Effector memory CD4-positive, alpha-beta T cell (primary cell): ENCODE data around the gene SMYD1.

Experiments used
- DNase-seq, 3 donors: peaks; one replicate each; pipeline ENCODE4 v3.0.0-alpha.2; 2020
- H3K27ac ChIP-seq: 2 replicates; pipeline ENCODE4 v1.7.0; 2013; ENCODE audit warnings: mild to moderate bottlenecking, low read length, moderate library complexity; ENCODE audit not compliant: insufficient read depth, poor library complexity, severe bottlenecking
- H3K27me3 ChIP-seq: replicated peaks from 2 replicates; pipeline ENCODE4 v1.7.0; 2013; ENCODE audit warnings: mild to moderate bottlenecking, low read length; ENCODE audit not compliant: insufficient read depth, control insufficient read depth, poor library complexity, severe bottlenecking
- H3K36me3 ChIP-seq: 2 replicates; pipeline ENCODE4 v1.7.0; 2013; ENCODE audit warnings: mild to moderate bottlenecking, low read length, moderate library complexity; ENCODE audit not compliant: control insufficient read depth, insufficient read depth
- H3K4me1 ChIP-seq: 2 replicates; pipeline ENCODE4 v1.7.0; 2013; ENCODE audit warnings: low read length, mild to moderate bottlenecking; ENCODE audit not compliant: control insufficient read depth, insufficient read depth, poor library complexity, severe bottlenecking
- H3K4me3 ChIP-seq: 2 replicates; pipeline ENCODE4 v1.7.0; 2013; ENCODE audit warnings: low read length, low read depth, mild to moderate bottlenecking; ENCODE audit not compliant: insufficient read depth, poor library complexity, severe bottlenecking
- H3K9me3 ChIP-seq: 2 replicates; pipeline ENCODE4 v1.7.0; 2013; ENCODE audit warnings: mild to moderate bottlenecking, low read length, moderate library complexity; ENCODE audit not compliant: control insufficient read depth

Gene SMYD1

GRCh38 chr2:88137833-88138232 lies 70.2 kb downstream of the SMYD1 start:
- Histone ChIP-seq H3K4me1 (no peaks in the 10 kb centered on the region), H3K27ac (no peak overlapping the region), H3K9me3 (no peaks in the 10 kb centered on the region), H3K4me3 (no peak overlapping the region), H3K36me3 (no peaks in the 10 kb centered on the region), H3K27me3 (no peaks in the 10 kb centered on the region)
- DNase-seq, result no peak

DNA sequence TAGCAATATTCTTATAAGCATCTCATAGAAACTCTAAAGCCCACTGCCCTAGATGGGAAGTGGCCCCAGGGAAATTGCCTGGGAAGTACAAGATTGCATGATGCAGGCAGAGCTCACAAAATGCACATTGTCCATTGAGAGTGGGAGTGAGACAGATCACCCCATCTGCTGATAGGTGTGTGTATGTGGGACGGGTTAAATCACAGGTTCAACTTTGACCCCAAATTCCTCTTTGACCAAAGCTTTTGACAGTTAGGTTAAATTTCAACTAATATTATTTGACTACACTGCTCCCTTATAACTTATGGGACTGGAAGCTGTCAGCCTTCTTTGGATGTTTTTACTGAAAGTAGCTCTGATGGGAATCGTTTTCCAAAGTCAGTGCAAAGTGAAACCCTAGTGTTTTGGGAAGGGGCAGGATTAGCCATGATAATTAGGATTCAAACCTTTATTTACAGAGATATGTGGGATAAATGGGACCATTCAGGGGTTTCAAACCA lies 71.6 kb downstream of the SMYD1 start:
- H3K27ac ChIP-seq, result no peak overlapping the region
- no peaks in the 10 kb centered on the region for H3K36me3 ChIP-seq
- no peak for DNase-seq
- no peaks in the 10 kb centered on the region for H3K4me1 ChIP-seq
- H3K27me3 ChIP-seq, result no peaks in the 10 kb centered on the region
- no peak overlapping the region for H3K4me3 ChIP-seq
- H3K9me3 ChIP-seq, result no peaks in the 10 kb centered on the region

DNA sequence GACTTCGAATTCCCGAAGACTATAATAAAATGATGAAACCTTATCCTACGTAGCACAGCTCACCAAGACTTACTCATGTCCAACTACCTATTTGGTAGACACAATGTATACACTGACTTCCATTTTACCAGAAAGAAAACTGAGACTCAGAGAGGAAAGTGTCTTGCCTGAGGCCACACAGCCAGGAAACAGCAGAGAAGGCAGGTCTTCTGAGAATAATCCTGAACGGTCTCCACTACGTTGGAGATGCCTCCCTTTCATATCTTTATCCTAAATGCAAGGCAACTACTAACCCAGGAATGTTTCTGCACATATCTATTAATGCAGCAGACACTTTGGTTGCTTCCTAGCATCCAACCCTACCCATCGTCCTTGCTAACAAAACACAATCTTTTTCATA lies 72.2 kb downstream of the SMYD1 start:
- DNase-seq, result no peak
- Histone ChIP-seq H3K27ac (no peak overlapping the region), H3K4me1 (no peaks in the 10 kb centered on the region), H3K36me3 (no peaks in the 10 kb centered on the region), H3K27me3 (no peaks in the 10 kb centered on the region), H3K4me3 (no peak overlapping the region), H3K9me3 (no peaks in the 10 kb centered on the region)

DNA sequence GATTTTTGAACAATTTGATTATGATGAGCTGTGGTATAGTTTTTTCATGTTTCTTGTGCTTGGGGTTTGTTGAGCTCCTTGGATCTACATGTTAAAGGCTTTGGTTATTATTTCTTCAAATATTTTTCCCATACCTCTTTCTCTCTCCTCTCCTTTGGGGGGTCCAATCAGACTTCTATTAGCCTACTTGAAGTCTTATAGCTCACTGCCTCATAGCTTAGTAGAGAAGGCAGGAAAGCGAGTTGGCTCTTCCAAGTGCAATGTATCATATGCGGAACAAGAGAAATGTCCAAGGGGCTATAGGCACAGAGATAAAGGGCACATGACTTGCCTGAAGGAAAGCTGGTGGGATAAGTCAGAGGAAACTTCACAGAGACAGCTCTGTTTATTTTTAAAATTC lies 74.3 kb downstream of the SMYD1 start:
- Histone ChIP-seq H3K27ac (no peak overlapping the region), H3K27me3 (no peaks in the 10 kb centered on the region)

GRCh38 chr2:88144271-88144670 lies 76.6 kb downstream of the SMYD1 start:
- no peak overlapping the region for H3K27ac ChIP-seq
- no peak for DNase-seq

More for the DNA sequence above, 74.3 kb downstream of the SMYD1 start:
- Histone ChIP-seq H3K36me3 (no peaks in the 10 kb centered on the region), H3K9me3 (no peaks in the 10 kb centered on the region), H3K4me1 (no peaks in the 10 kb centered on the region), H3K4me3 (no peak overlapping the region)
- no peak for DNase-seq

GRCh38 chr2:88144914-88145497 lies 77.4 kb downstream of the SMYD1 start:
- Histone ChIP-seq H3K27me3 (no peaks in the 10 kb centered on the region), H3K4me1 (no peaks in the 10 kb centered on the region), H3K36me3 (no peaks in the 10 kb centered on the region), H3K4me3 (no peak overlapping the region), H3K27ac (no peak overlapping the region), H3K9me3 (no peaks in the 10 kb centered on the region)
- no peak for DNase-seq

More at GRCh38 chr2:88144271-88144670, 76.6 kb downstream of the SMYD1 start:
- H3K4me3 ChIP-seq, result no peak overlapping the region
- no peaks in the 10 kb centered on the region for H3K36me3 ChIP-seq
- H3K27me3 ChIP-seq, result no peaks in the 10 kb centered on the region
- no peaks in the 10 kb centered on the region for H3K9me3 ChIP-seq
- no peaks in the 10 kb centered on the region for H3K4me1 ChIP-seq

DNA sequence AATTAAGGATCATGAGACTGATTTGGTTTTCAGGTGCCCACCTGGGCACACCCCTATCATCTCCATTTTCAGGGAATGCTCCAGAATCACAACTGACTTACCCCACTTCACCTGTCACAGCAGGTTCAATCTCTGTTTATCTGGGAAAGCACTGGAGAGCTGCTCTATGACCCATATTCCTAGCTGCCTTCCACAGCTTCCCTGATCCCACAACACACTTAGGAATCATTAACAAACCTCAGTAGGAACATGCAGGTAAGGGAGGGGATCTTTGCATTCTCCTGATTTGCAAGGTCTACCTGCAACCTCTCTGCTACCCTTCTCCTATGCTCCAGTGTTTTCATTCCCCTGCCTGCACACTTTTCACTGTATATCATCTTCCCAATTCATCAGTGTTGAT lies 79.0 kb downstream of the SMYD1 start:
- Histone ChIP-seq H3K36me3 (no peaks in the 10 kb centered on the region), H3K4me3 (no peak overlapping the region), H3K4me1 (no peaks in the 10 kb centered on the region), H3K27ac (no peak overlapping the region), H3K9me3 (no peaks in the 10 kb centered on the region), H3K27me3 (no peaks in the 10 kb centered on the region)
- DNase-seq, result no peak

DNA sequence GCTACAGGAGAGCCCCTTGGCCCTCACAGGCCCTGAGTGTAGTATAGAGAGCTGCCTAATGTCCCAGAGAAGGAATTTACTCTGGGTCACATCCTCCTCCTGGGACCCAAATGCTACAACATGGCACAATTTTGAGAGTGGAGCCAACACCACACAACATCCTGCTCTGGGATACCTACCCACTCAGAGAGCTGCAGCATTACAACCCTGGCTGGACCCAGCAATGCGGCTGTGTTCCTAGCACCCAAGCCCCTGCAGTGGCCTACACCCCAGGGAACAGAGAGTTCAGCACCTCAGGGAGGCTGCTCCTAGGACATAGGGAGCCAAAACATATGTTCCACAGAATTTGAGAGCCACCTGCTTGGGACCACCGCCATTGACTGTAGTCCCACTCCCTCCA lies 79.5 kb downstream of the SMYD1 start:
- no peaks in the 10 kb centered on the region for H3K27me3 ChIP-seq
- no peaks in the 10 kb centered on the region for H3K9me3 ChIP-seq
- no peaks in the 10 kb centered on the region for H3K4me1 ChIP-seq
- no peak overlapping the region for H3K27ac ChIP-seq
- H3K4me3 ChIP-seq, result no peak overlapping the region
- no peak for DNase-seq
- H3K36me3 ChIP-seq, result no peaks in the 10 kb centered on the region

- Histone ChIP-seq H3K9me3 (no peaks in the 10 kb centered on the region), H3K27ac (no peak overlapping the region), H3K4me3 (no peak overlapping the region), H3K4me1 (no peaks in the 10 kb centered on the region), H3K27me3 (no peaks in the 10 kb centered on the region), H3K36me3 (no peaks in the 10 kb centered on the region)
- no peak for DNase-seq
Measured at GRCh38 chr2:88148929-88149438, 81.4 kb downstream of the SMYD1 start.

DNA sequence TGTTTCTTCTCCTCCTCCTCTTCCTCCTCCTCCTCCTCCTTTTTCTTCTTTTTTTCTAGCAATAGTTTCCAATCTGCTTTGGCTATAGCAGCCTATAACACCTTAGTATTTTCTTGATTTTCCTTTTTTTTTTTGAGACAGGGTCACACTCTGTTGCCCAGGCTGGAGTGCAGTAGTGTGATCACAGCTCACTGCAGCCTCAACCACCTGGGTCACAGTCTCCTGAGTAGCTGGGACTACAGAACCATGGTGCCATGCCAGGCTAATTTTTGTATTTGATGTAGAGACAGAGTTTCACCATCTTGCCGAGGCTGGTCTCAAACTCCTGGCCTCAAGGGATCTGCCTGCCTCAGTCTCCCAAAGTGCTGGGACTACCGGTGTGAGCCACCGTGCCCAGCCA lies 91.9 kb downstream of the SMYD1 start:
- H3K4me3 ChIP-seq, result no peak overlapping the region
- no peaks in the 10 kb centered on the region for H3K9me3 ChIP-seq
- H3K36me3 ChIP-seq, result no peaks in the 10 kb centered on the region
- H3K4me1 ChIP-seq, result no peaks in the 10 kb centered on the region
- no peak for DNase-seq
- no peak overlapping the region for H3K27ac ChIP-seq
- no peaks in the 10 kb centered on the region for H3K27me3 ChIP-seq
